HEK293 (cell line): ENCODE measurements around the gene ATP8B4.

Source experiments
- CTCF ChIA-PET: fragments of 350-600 bp; formaldehyde crosslinking; extraction: SDS; loops from one replicate; lab custom pipeline; 2021; ENCODE audit warnings: antibody characterized with exemption; lab: Yijun Ruan, JAX
- POLR2A ChIA-PET: fragments of 300-600 bp; formaldehyde crosslinking; extraction: SDS; loops from one replicate; lab custom pipeline; 2020; ENCODE audit warnings: antibody characterized with exemption, inconsistent platforms; lab: Yijun Ruan, JAX
- H3K27ac ChIP-seq: fragments of 200-500 bp; sonication (Bioruptor generic); 2 replicates; pipeline ENCODE4 v1.5.1; 2014; ENCODE audit warnings: low read depth, low read length, control low read depth, inconsistent platforms; ENCODE audit errors: extremely low read depth
- H3K36me3 ChIP-seq, 2 experiments: fragments of 200-500 bp in 1 of 2; sonication (Bioruptor generic) in 1 of 2; 1 replicate in 1 of 2; 2 replicates in 1 of 2; pipeline ENCODE4 v1.5.1; 2014 to 2017; ENCODE audit warnings: inconsistent platforms in 2 of 2, low read length in 2 of 2; ENCODE audit not compliant: control insufficient read depth in 2 of 2, insufficient read depth in 1 of 2
- H3K4me1 ChIP-seq: fragments of 200-500 bp; sonication (Bioruptor generic); 2 replicates; pipeline ENCODE4 v1.5.1; 2014; ENCODE audit warnings: mild to moderate bottlenecking, low read length, inconsistent platforms; ENCODE audit not compliant: control insufficient read depth, insufficient read depth
- H3K4me3 ChIP-seq: 2 replicates; pipeline ENCODE4 v1.5.1; 2011; ENCODE audit warnings: low read depth, mild to moderate bottlenecking, control low read depth, low read length, moderate library complexity
- H3K9me3 ChIP-seq: fragments of 200-500 bp; sonication (Bioruptor generic); 2 replicates; pipeline ENCODE4 v1.5.1; 2014; ENCODE audit warnings: low read depth, low read length, inconsistent platforms; ENCODE audit not compliant: control insufficient read depth, insufficient read depth
- RBAK ChIP-seq: fragments of 450-650 bp; formaldehyde crosslinking; IDR thresholded peaks from 2 replicates; pipeline ENCODE4 v1.5.1; 2016; ENCODE audit warnings: missing biosample characterization, missing genetic modification characterization
- SP2 ChIP-seq: fragments of 450-650 bp; formaldehyde crosslinking; IDR thresholded peaks from 2 replicates; pipeline ENCODE4 v1.5.1; 2016; ENCODE audit warnings: missing biosample characterization, missing genetic modification characterization
- ZBTB8A ChIP-seq: fragments of 450-650 bp; formaldehyde crosslinking; IDR thresholded peaks from 2 replicates; pipeline ENCODE4 v1.5.1; 2016; ENCODE audit warnings: missing biosample characterization, missing genetic modification characterization
- ZNF121 ChIP-seq: fragments of 450-650 bp; formaldehyde crosslinking; IDR thresholded peaks from 2 replicates; pipeline ENCODE4 v1.5.1; 2016; ENCODE audit warnings: missing biosample characterization, missing genetic modification characterization
- ZNF133 ChIP-seq: fragments of 450-650 bp; formaldehyde crosslinking; IDR thresholded peaks from 2 replicates; pipeline ENCODE4 v1.5.1; 2016; ENCODE audit warnings: missing biosample characterization, missing genetic modification characterization
- ZNF148 ChIP-seq: fragments of 450-650 bp; formaldehyde crosslinking; IDR thresholded peaks from 2 replicates; pipeline ENCODE4 v1.5.0; 2017; ENCODE audit warnings: missing biosample characterization, missing genetic modification characterization, borderline replicate concordance
- ZNF184 ChIP-seq: fragments of 450-650 bp; IDR thresholded peaks from 2 replicates; pipeline ENCODE4 v1.5.1; 2018; ENCODE audit warnings: missing biosample characterization, mild to moderate bottlenecking, missing genetic modification characterization
- ZNF19 ChIP-seq: fragments of 450-650 bp; formaldehyde crosslinking; IDR thresholded peaks from 2 replicates; pipeline ENCODE4; 2016; ENCODE audit warnings: missing biosample characterization, missing genetic modification characterization, low read depth
- ZNF248 ChIP-seq: fragments of 450-650 bp; formaldehyde crosslinking; IDR thresholded peaks from 2 replicates; pipeline ENCODE4 v1.5.1; 2017; ENCODE audit warnings: missing biosample characterization, missing genetic modification characterization
- ZNF280C ChIP-seq: fragments of 450-650 bp; formaldehyde crosslinking; IDR thresholded peaks from 2 replicates; pipeline ENCODE4 v1.5.1; 2016; ENCODE audit warnings: missing biosample characterization, missing genetic modification characterization
- ZNF324 ChIP-seq: fragments of 450-650 bp; formaldehyde crosslinking; IDR thresholded peaks from 2 replicates; pipeline ENCODE4 v1.5.1; 2016; ENCODE audit warnings: missing biosample characterization, missing genetic modification characterization
- ZNF513 ChIP-seq: fragments of 450-650 bp; IDR thresholded peaks from 2 replicates; pipeline ENCODE4 v1.5.1; 2018; ENCODE audit warnings: missing biosample characterization, missing genetic modification characterization
- ZNF549 ChIP-seq: fragments of 450-650 bp; IDR thresholded peaks from 2 replicates; pipeline ENCODE4 v1.5.1; 2018; ENCODE audit warnings: missing biosample characterization, missing genetic modification characterization, mild to moderate bottlenecking, inconsistent platforms, moderate library complexity
- ZNF560 ChIP-seq: fragments of 450-650 bp; formaldehyde crosslinking; IDR thresholded peaks from 2 replicates; pipeline ENCODE4 v1.5.1; 2017; ENCODE audit warnings: missing biosample characterization, missing genetic modification characterization, borderline replicate concordance
- ZNF561 ChIP-seq: fragments of 450-650 bp; IDR thresholded peaks from 2 replicates; pipeline ENCODE4 v1.5.1; 2018; ENCODE audit warnings: missing biosample characterization, missing genetic modification characterization, borderline replicate concordance
- ZNF664 ChIP-seq: fragments of 450-650 bp; formaldehyde crosslinking; IDR thresholded peaks from 2 replicates; pipeline ENCODE4 v1.5.1; 2016; ENCODE audit warnings: missing biosample characterization, missing genetic modification characterization
- ZNF747 ChIP-seq: fragments of 450-650 bp; formaldehyde crosslinking; IDR thresholded peaks from 2 replicates; pipeline ENCODE4 v1.5.1; 2016; ENCODE audit warnings: missing biosample characterization, missing genetic modification characterization
- ZNF76 ChIP-seq: fragments of 450-650 bp; formaldehyde crosslinking; IDR thresholded peaks from 2 replicates; pipeline ENCODE4; 2016; ENCODE audit warnings: low read depth, missing biosample characterization, missing genetic modification characterization, borderline replicate concordance
- ZSCAN23 ChIP-seq: fragments of 450-650 bp; formaldehyde crosslinking; IDR thresholded peaks from 2 replicates; pipeline ENCODE4 v1.5.1; 2016; ENCODE audit warnings: missing biosample characterization, missing genetic modification characterization
- TF ChIP-seq, protein P1 (sequence below): fragments of 450-650 bp; formaldehyde crosslinking; IDR thresholded peaks from 2 replicates; pipeline ENCODE4 v1.5.1; 2016; ENCODE audit warnings: missing biosample characterization, missing genetic modification characterization

Gene ATP8B4

GRCh38 chr15:49810720-49811119 lies 308.3 kb downstream of the ATP8B4 start:
- H3K4me1 ChIP-seq: no peaks in the 10 kb centered on the region
- no peaks in the 10 kb centered on the region for H3K36me3 ChIP-seq
- no peak for TF ChIP-seq ZNF664 (tag by site-specific recombination)
- TF ChIP-seq ZNF148 (tag by site-specific recombination): no peak
- TF ChIP-seq ZBTB8A: no peak
- TF ChIP-seq RBAK (tag by site-specific recombination): no peak
- no peak for TF ChIP-seq ZNF560 (tag by site-specific recombination)
- no peak for TF ChIP-seq ZNF133 (tag by site-specific recombination)
- TF ChIP-seq, protein P1, sequence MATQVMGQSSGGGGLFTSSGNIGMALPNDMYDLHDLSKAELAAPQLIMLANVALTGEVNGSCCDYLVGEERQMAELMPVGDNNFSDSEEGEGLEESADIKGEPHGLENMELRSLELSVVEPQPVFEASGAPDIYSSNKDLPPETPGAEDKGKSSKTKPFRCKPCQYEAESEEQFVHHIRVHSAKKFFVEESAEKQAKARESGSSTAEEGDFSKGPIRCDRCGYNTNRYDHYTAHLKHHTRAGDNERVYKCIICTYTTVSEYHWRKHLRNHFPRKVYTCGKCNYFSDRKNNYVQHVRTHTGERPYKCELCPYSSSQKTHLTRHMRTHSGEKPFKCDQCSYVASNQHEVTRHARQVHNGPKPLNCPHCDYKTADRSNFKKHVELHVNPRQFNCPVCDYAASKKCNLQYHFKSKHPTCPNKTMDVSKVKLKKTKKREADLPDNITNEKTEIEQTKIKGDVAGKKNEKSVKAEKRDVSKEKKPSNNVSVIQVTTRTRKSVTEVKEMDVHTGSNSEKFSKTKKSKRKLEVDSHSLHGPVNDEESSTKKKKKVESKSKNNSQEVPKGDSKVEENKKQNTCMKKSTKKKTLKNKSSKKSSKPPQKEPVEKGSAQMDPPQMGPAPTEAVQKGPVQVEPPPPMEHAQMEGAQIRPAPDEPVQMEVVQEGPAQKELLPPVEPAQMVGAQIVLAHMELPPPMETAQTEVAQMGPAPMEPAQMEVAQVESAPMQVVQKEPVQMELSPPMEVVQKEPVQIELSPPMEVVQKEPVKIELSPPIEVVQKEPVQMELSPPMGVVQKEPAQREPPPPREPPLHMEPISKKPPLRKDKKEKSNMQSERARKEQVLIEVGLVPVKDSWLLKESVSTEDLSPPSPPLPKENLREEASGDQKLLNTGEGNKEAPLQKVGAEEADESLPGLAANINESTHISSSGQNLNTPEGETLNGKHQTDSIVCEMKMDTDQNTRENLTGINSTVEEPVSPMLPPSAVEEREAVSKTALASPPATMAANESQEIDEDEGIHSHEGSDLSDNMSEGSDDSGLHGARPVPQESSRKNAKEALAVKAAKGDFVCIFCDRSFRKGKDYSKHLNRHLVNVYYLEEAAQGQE (tag by site-specific recombination): no peak
- no peak for TF ChIP-seq ZNF184 (tag by site-specific recombination)
- no peak for TF ChIP-seq ZNF76 (tag by site-specific recombination)
- TF ChIP-seq ZNF747: no peak
- no peak for TF ChIP-seq ZSCAN23 (tag by site-specific recombination)
- no peak for TF ChIP-seq ZNF549 (tag by site-specific recombination)
- no peak for TF ChIP-seq SP2 (tag by site-specific recombination)
- TF ChIP-seq ZNF324 (tag by site-specific recombination): no peak
- no peak for TF ChIP-seq ZNF280C
- no peak for TF ChIP-seq ZNF19 (tag by site-specific recombination)
- TF ChIP-seq ZNF513 (tag by site-specific recombination): no peak
- no peak for TF ChIP-seq ZNF121 (tag by site-specific recombination)
- no peak for TF ChIP-seq ZNF561 (tag by site-specific recombination)
- TF ChIP-seq ZNF248: no peak
- ChIA-PET CTCF (no interaction called here), POLR2A (no interaction called here)
- no peak overlapping the region for H3K27ac ChIP-seq
- no peaks in the 10 kb centered on the region for H3K9me3 ChIP-seq
- no peak overlapping the region for H3K4me3 ChIP-seq
